HFF-Myc (cell line): ENCODE results near the gene BACE1.

Source experiments
- DNase-seq: peaks from one replicate; pipeline ENCODE4 v3.0.0-alpha.2; 2011; ENCODE audit warnings: low read depth; ENCODE audit errors: extremely low read depth
- H3K4me3 ChIP-seq: replicated peaks from 2 replicates; pipeline ENCODE4 v1.5.1; 2011; ENCODE audit warnings: low read depth, mild to moderate bottlenecking, control low read depth, low read length
- TF ChIP-seq, protein P1 (sequence below): IDR thresholded peaks from 2 replicates; pipeline ENCODE4 v1.5.1; 2012; ENCODE audit warnings: mild to moderate bottlenecking, low read depth, low read length, control low read depth; ENCODE audit errors: missing control alignments

The BACE1 gene

DNA sequence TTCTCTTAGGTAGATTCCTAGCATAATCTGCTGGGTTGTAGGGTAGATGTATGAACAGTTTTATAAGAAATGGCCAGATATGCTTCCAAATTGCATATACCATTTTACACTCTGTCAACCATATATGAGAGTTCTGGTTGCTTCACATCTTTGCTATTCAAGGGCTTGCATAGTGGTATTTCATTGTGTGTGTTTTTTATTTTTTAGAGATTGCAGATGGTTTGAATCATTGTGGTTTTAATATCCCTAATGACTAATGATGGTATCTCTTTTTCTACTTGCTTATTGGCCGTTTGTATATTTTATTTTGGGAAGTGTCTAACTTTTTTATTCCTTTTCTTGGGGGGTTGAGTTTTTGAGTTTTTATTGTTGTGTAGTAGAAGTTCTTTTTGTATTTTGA lies 56.6 kb downstream of the BACE1 start:
- TF ChIP-seq, protein P1, sequence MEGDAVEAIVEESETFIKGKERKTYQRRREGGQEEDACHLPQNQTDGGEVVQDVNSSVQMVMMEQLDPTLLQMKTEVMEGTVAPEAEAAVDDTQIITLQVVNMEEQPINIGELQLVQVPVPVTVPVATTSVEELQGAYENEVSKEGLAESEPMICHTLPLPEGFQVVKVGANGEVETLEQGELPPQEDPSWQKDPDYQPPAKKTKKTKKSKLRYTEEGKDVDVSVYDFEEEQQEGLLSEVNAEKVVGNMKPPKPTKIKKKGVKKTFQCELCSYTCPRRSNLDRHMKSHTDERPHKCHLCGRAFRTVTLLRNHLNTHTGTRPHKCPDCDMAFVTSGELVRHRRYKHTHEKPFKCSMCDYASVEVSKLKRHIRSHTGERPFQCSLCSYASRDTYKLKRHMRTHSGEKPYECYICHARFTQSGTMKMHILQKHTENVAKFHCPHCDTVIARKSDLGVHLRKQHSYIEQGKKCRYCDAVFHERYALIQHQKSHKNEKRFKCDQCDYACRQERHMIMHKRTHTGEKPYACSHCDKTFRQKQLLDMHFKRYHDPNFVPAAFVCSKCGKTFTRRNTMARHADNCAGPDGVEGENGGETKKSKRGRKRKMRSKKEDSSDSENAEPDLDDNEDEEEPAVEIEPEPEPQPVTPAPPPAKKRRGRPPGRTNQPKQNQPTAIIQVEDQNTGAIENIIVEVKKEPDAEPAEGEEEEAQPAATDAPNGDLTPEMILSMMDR = no peak
- peak; percentile 36 for DNase-seq
- no peak overlapping the region for H3K4me3 ChIP-seq

DNA sequence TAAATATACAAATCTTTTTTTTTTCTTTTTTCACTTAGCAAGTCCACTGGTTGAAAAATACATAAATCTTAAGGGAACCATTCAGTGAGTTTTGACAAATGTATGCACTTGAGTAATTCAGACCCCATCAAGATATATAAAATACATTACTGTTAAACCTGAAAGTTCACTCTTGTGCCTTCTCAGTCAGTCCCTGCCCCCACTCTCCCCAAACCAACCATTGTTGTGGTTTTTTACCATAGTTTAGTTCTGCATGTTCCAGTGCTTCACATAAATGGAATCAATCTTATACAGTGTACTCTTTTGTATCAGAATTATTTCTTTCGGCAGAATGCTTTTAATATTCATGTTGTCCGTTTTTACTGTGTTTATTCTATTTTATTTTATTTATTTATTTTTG lies 57.5 kb downstream of the BACE1 start:
- TF ChIP-seq, protein P1 = no peak
- DNase-seq = no peak
- H3K4me3 ChIP-seq = no peak overlapping the region

DNA sequence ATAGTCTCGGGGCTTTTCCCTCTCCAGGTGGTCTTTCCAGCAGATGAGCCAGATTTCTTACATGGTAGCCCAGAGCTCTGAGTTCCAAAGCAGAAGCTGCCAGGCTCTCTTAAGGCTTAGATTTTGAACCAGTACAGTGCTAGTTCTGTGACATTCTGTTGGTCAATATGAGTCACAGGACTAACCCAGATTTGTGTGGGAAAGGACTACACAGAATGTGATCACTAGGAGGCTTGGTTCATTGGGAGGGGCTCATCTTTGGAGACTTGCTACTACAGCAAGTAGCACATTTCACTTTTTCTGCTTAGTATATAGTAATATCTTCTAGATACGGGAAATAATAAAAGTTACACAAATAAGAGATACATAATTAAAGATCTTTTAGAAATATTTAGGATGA lies 59.5 kb downstream of the BACE1 start:
- no peak overlapping the region for H3K4me3 ChIP-seq
- DNase-seq = no peak
- TF ChIP-seq, protein P1 = no peak

DNA sequence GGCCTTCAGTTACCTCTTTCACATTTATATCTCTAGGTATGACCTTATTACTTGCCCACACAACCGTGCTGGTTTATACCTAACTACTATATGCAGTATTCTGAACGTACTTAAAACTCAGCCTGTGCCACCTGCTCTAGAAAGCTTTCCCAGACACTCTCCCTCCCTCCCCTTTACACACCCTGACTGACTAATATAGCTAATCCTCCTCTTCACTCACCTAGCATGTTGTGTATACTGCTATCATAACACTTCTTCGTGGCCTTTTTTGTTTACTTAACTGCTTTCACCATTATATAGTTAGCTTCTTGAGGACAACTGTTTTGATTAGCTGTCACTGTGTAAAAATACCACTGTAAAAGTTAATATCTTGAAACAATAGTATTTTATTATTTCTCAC lies 60.1 kb downstream of the BACE1 start:
- H3K4me3 ChIP-seq = no peak overlapping the region
- TF ChIP-seq, protein P1 = no peak
- no peak for DNase-seq

DNA sequence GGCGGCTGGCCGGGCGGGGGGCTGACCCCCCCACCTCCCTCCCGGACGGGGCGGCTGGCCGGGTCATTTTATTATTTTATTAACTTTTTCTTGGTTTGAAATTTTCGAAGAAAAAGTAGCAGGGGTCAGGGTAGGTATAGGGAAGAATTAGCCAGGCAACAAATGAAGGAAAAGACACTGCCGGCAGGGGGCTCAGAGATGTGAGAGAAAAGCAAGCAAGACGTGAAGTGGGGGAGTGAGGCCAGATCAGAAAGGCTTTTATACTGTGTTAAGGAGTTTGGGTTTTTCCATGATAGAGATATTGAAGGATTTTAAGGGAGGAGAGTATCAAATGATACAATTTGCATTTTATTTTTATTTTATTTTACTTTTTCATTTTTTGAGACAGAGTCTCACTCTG lies 64.5 kb downstream of the BACE1 start:
- TF ChIP-seq, protein P1 = no peak
- no peak for DNase-seq

DNA sequence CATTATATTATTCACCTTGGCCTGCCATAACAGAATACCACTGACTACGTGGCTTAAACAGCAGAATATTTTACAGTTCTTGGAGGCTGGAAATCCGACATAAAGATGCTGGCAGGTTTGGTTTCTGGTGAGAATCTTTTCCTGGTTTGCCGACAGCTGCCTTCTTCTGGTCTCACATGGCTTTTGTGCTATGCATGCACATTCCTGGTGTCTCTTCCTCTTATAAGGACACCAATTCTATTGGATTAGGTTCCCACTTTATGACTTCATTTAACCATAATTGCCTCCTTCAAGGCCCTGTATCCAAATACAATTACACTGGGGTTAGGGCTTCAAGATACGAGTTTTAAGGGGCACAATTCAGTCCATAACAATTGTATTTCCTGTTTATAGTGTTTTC lies 66.5 kb downstream of the BACE1 start:
- DNase-seq = no peak
- TF ChIP-seq, protein P1 = no peak
- no peak overlapping the region for H3K4me3 ChIP-seq

More for the DNA sequence above, 64.5 kb downstream of the BACE1 start:
- H3K4me3 ChIP-seq = no peak overlapping the region

DNA sequence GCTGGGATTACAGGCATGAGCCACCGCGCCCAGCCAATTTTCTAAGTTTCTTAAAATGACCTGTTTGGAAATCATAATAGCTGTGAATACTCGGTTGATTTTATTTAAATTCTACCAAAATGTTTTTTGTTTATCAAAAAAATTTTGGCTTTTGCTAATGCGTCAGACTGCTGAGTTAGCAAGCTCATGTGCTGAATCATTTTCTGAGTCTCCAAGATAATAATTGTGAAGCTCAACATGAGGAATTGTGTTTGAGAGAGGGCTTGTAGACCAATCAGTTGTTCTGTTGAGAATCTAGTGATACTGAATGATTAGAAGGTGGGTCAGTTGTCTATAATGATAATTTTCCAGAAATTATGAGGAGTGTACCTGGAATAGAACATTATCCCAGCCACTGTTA lies 67.7 kb downstream of the BACE1 start:
- TF ChIP-seq, protein P1 = no peak
- no peak for DNase-seq
- no peak overlapping the region for H3K4me3 ChIP-seq
